ENCODE results near the gene ADIG. TPM values are rescaled to one million over a fixed set of nuclear protein-coding genes. Genes with fewer than 3 reads are reported as not detected.

Gene ADIG
- total RNA-seq, 2 experiments from 2014 or later: not detected

DNA sequence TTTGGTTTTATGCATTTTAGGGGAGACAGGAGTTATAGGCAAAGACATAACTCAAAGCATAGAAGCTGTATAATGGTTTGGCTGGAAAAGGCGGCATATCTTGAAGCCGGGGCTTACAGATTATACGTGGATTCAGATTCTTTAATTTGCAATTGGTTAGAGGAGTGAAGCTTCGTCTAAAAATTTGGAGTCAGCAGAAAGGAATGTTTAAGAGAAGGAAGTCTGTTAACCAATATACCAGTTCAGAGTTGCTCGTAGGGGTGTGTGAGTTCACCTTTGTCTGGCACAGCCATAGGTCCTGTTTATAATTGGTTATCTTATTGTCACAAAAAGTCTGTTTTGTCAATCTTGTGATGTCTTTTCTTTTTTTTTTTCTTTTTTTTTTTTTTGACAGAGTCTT is 29.5 kb downstream of the ADIG start:
- H3K4me3 Mint-ChIP-seq: no peak overlapping the region
- POLR2A ChIA-PET: no interaction called here
- CTCF ChIA-PET: no interaction called here
- no peak for DNase-seq
- H3K4me1 Mint-ChIP-seq (ENCODE audit: low read depth): no peaks in the 10 kb centered on the region
- no peak overlapping the region for H3K27ac Mint-ChIP-seq
- H3K9me3 Mint-ChIP-seq (ENCODE audit: insufficient read depth): no peaks in the 10 kb centered on the region
- peaks cover 31% of the 10 kb centered on the region for H3K27me3 Mint-ChIP-seq (ENCODE audit: low read depth)
- no peak for ATAC-seq
- H3K36me3 Mint-ChIP-seq (ENCODE audit: low read depth): no peaks in the 10 kb centered on the region

DNA sequence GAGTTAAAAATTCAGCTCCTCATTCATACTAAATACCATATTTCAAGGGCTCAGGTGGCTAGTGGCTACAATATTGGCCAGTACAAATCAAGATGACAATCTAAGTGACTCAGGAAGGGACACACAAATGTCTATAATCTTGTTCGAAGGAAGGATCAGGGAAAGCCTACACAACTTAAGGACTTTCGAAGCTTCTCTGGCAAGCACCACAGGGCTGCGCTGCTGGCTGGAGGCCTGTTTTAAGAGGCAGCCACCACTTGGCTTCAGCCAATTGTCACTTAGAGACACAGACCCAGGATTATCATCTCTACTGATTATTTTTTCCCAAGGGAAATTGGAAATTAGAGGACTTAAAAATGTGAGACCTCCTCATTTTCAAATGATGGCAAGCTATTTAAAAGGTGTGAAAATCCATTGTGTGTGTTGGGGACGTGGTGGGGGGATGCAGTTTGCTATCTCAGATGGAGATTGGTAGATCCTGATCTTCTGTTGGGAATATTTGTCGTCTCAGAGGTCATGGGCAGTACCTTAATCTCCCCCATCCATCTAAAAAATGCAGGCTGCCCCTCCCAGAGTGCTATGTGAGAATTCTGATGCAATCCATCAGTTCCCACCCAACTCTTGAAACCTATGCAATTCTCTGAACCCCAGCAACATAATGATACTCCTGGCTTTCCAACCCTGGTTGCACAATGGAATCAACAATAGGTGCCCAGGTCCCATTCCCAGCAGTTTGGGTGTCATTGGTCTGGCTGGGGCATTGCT is 31.9 kb downstream of the ADIG start:
- Mint-ChIP-seq H3K27ac (no peak overlapping the region), H3K9me3 (ENCODE audit: insufficient read depth) (no peaks in the 10 kb centered on the region), H3K27me3 (ENCODE audit: low read depth) (peaks cover 18% of the 10 kb centered on the region), H3K36me3 (ENCODE audit: low read depth) (no peaks in the 10 kb centered on the region), H3K4me3 (no peak overlapping the region), H3K4me1 (ENCODE audit: low read depth) (no peaks in the 10 kb centered on the region)
- CTCF ChIA-PET: no interaction called here
- POLR2A ChIA-PET: no interaction called here
- DNase-seq (no peak), ATAC-seq (no peak)

- Mint-ChIP-seq H3K27ac (no peak overlapping the region), H3K9me3 (ENCODE audit: insufficient read depth) (no peaks in the 10 kb centered on the region), H3K36me3 (ENCODE audit: low read depth) (no peaks in the 10 kb centered on the region), H3K4me1 (ENCODE audit: low read depth) (no peaks in the 10 kb centered on the region), H3K27me3 (ENCODE audit: low read depth) (peaks cover 19% of the 10 kb centered on the region), H3K4me3 (no peak overlapping the region)
- CTCF ChIA-PET: no interaction called here
- ATAC-seq (no peak), DNase-seq (no peak)
- POLR2A ChIA-PET: no interaction called here
Measured at GRCh38 chr20:38615283-38615682, 34.3 kb downstream of the ADIG start.

GRCh38 chr20:38616457-38616856 is 35.5 kb downstream of the ADIG start:
- H3K9me3 Mint-ChIP-seq (ENCODE audit: insufficient read depth): no peaks in the 10 kb centered on the region
- no peak for DNase-seq
- no peak overlapping the region for H3K27ac Mint-ChIP-seq
- ChIA-PET CTCF (no interaction called here), POLR2A (no interaction called here)
- peaks cover 19% of the 10 kb centered on the region for H3K27me3 Mint-ChIP-seq (ENCODE audit: low read depth)
- H3K36me3 Mint-ChIP-seq (ENCODE audit: low read depth): no peaks in the 10 kb centered on the region
- H3K4me3 Mint-ChIP-seq: no peak overlapping the region
- no peak for ATAC-seq
- no peaks in the 10 kb centered on the region for H3K4me1 Mint-ChIP-seq (ENCODE audit: low read depth)

- DNase-seq: no peak
- Mint-ChIP-seq H3K4me1 (ENCODE audit: low read depth) (no peaks in the 10 kb centered on the region), H3K9me3 (ENCODE audit: insufficient read depth) (no peaks in the 10 kb centered on the region), H3K27ac (no peak overlapping the region), H3K27me3 (ENCODE audit: low read depth) (peaks cover 21% of the 10 kb centered on the region), H3K4me3 (no peak overlapping the region), H3K36me3 (ENCODE audit: low read depth) (no peaks in the 10 kb centered on the region)
- POLR2A ChIA-PET: no interaction called here
- CTCF ChIA-PET: interaction anchor here (1.2 kb wide), 1 partner anchor 12 kb away, joined by 4 read pairs; no protein-coding TSS in a partner anchor
- no peak for ATAC-seq
Measured at GRCh38 chr20:38617011-38617829, 36.2 kb downstream of the ADIG start.

DNA sequence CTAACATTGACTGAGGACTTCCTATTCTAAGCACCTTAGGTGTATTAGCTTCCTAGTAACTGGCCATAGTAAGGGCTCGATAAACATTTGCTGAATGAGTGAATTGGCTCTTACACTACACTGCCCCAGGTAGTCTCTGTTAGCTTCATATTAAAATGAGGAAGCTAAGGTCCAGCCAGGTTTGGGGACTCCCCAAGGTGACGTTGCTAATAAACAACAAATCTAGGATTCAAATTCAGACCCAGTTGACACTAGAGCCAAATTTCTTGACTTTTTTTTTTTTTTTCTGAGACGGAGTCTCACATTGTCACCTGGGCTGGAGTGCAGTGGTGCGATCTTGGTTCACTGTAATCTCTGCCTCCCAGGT is 36.8 kb downstream of the ADIG start:
- H3K4me1 Mint-ChIP-seq (ENCODE audit: low read depth): no peaks in the 10 kb centered on the region
- H3K27me3 Mint-ChIP-seq (ENCODE audit: low read depth): peaks cover 21% of the 10 kb centered on the region
- H3K27ac Mint-ChIP-seq: no peak overlapping the region
- POLR2A ChIA-PET: no interaction called here
- H3K9me3 Mint-ChIP-seq (ENCODE audit: insufficient read depth): no peaks in the 10 kb centered on the region
- no peak for ATAC-seq
- DNase-seq: no peak
- H3K36me3 Mint-ChIP-seq (ENCODE audit: low read depth): no peaks in the 10 kb centered on the region
- CTCF ChIA-PET: interaction anchor here (1.2 kb wide), 1 partner anchor 11 kb away, joined by 4 read pairs; no protein-coding TSS in a partner anchor
- no peak overlapping the region for H3K4me3 Mint-ChIP-seq

- Mint-ChIP-seq H3K27ac (no peak overlapping the region), H3K4me1 (ENCODE audit: low read depth) (no peaks in the 10 kb centered on the region), H3K27me3 (ENCODE audit: low read depth) (peaks cover 17% of the 10 kb centered on the region), H3K9me3 (ENCODE audit: insufficient read depth) (no peaks in the 10 kb centered on the region), H3K36me3 (ENCODE audit: low read depth) (no peaks in the 10 kb centered on the region), H3K4me3 (no peak overlapping the region)
- ChIA-PET CTCF (no interaction called here), POLR2A (no interaction called here)
- ATAC-seq: no peak
- DNase-seq: no peak
Measured at GRCh38 chr20:38620441-38620840, 39.4 kb downstream of the ADIG start.

DNA sequence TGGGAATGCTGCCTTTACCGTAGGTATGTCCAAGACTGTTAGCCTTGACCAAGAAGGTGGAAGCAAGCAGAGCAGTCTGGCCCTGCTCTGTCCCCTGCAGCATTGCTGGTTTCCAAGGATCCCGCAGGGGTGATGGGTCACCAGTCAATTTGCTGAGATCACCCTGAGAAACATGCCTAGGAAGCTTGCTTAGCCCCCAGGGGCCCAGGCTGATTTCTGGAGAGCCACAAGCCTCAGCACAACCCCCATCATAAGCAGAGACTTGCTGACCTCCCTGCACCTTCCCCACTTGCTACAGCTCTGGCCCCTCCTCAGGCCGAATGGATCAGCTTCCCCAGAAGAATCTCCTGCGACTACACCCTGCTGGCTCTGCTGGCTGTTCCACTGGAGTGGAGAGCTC is 42.1 kb downstream of the ADIG start:
- Mint-ChIP-seq H3K4me1 (ENCODE audit: low read depth) (no peaks in the 10 kb centered on the region), H3K9me3 (ENCODE audit: insufficient read depth) (no peaks in the 10 kb centered on the region), H3K4me3 (no peak overlapping the region), H3K27ac (no peak overlapping the region), H3K36me3 (ENCODE audit: low read depth) (no peaks in the 10 kb centered on the region), H3K27me3 (ENCODE audit: low read depth) (peaks cover 17% of the 10 kb centered on the region)
- ChIA-PET POLR2A (no interaction called here), CTCF (no interaction called here)
- ATAC-seq: no peak
- DNase-seq: no peak

DNA sequence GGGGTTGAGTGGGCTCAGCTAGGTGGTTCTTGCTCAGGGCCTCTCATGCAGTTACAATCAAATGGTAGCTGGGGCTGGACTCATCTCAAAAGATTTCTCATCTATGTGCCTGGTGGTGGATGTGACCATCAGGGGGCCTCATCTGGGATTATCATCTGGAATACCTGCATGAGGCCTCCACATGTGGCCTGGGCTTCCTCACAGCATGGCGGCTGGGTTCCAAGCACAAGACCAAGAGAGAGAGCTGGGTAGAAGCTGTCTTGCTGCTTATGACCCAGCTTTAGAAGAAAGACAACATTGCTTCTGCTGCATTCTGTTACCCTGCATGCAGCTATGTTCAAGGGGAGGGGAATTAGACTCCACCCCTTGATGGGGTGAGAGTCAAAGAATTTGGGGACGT is 43.1 kb downstream of the ADIG start:
- no peak for ATAC-seq
- Mint-ChIP-seq H3K4me3 (no peak overlapping the region), H3K27me3 (ENCODE audit: low read depth) (peaks cover 13% of the 10 kb centered on the region), H3K36me3 (ENCODE audit: low read depth) (no peaks in the 10 kb centered on the region), H3K27ac (no peak overlapping the region), H3K9me3 (ENCODE audit: insufficient read depth) (no peaks in the 10 kb centered on the region), H3K4me1 (ENCODE audit: low read depth) (no peaks in the 10 kb centered on the region)
- ChIA-PET POLR2A (no interaction called here), CTCF (no interaction called here)
- no peak for DNase-seq

DNA sequence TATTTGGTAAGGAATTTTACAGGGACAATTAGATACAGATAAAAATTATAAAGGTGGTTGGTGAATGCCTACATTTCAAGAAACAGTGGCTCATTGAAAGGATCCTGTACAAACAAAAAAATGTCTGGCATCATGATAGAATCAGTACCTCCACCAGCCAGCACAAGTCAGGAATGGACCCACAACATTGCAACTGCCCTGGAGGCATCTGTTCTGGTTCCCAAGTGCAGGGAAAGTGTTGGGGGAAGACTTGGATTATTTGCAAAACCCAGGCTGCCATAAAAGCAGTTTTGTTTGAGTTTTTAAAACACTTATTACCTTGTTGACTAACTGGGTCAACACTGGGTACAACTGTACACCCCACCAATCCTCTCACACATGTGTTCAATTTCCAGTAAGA is 44.9 kb downstream of the ADIG start:
- Mint-ChIP-seq H3K27me3 (ENCODE audit: low read depth) (peaks cover 9% of the 10 kb centered on the region), H3K27ac (no peak overlapping the region), H3K9me3 (ENCODE audit: insufficient read depth) (no peaks in the 10 kb centered on the region), H3K4me3 (no peak overlapping the region), H3K4me1 (ENCODE audit: low read depth) (no peaks in the 10 kb centered on the region), H3K36me3 (ENCODE audit: low read depth) (no peaks in the 10 kb centered on the region)
- POLR2A ChIA-PET: no interaction called here
- DNase-seq (no peak), ATAC-seq (no peak)
- CTCF ChIA-PET: no interaction called here

DNA sequence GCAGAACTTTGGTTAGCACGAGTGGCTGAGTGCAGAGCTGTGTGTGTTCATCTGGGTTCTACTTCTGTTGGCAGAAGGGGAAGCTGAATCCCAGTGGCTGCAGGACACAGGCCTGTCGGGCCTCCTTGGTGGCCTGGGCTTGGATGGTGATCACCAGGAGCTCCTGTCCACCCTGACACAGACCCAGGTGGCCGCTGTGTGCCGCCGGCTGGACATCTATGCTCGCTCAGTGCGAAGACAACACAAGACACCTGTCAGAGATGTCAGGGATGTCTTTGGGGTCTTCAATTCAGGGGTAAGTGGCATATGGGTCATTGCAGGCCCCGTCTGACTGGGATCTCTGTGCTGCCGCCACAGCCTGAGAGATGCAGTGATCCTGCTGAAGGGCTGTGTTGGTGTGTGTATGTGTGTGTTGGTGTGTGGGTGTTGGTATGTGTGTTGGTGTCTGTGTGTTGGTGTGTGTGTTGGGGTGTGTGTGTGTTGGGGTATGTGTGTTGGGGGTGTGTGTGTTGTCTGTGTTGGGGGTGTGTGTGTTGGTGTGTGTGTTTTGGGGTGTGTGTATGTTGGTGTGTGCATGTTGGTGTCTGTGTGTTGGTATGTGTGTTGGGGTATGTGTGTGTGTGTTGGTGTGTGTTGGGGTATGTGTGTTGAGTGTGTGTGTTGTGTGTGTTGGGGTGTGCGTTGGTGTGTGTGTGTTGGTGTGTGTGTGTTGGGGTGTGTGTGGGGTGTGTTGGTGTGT is 46.1 kb downstream of the ADIG start:
- ATAC-seq (no peak), DNase-seq (no peak)
- H3K4me3 Mint-ChIP-seq: no peak overlapping the region
- ChIA-PET POLR2A (no interaction called here), CTCF (no interaction called here)
- H3K27me3 Mint-ChIP-seq (ENCODE audit: low read depth): peaks cover 5% of the 10 kb centered on the region
- no peaks in the 10 kb centered on the region for H3K9me3 Mint-ChIP-seq (ENCODE audit: insufficient read depth)
- H3K36me3 Mint-ChIP-seq (ENCODE audit: low read depth): no peaks in the 10 kb centered on the region
- no peaks in the 10 kb centered on the region for H3K4me1 Mint-ChIP-seq (ENCODE audit: low read depth)
- H3K27ac Mint-ChIP-seq: no peak overlapping the region
